H9 (cell line): ENCODE measurements around the gene KIAA0753. TPM values are rescaled to one million over a fixed set of nuclear protein-coding genes. Genes with fewer than 3 reads are reported as not detected.

Experiments used
- DNase-seq: peaks from one replicate; pipeline ENCODE4 v3.0.0-alpha.2; 2017
- H2AFZ ChIP-seq: one replicate; pipeline ENCODE4 v1.6.1; 2013; ENCODE audit warnings: mild to moderate bottlenecking, low read length, control low read depth, moderate library complexity
- H2AK5ac ChIP-seq: 2 replicates; pipeline ENCODE4 v1.6.1; 2013; ENCODE audit warnings: low read length, control low read depth, mixed read lengths; ENCODE audit not compliant: insufficient read length
- H2BK120ac ChIP-seq: one replicate; pipeline ENCODE4 v1.6.1; 2013; ENCODE audit warnings: low read depth, mild to moderate bottlenecking, low read length, control low read depth, inconsistent platforms; ENCODE audit not compliant: poor library complexity, severe bottlenecking
- H2BK12ac ChIP-seq: 2 replicates; pipeline ENCODE4 v1.6.1; 2013; ENCODE audit warnings: low read length, control low read depth, mixed read lengths, low read depth; ENCODE audit not compliant: insufficient read length
- H2BK15ac ChIP-seq: 2 replicates; pipeline ENCODE4 v1.6.1; 2013; ENCODE audit warnings: low read depth, low read length, control low read depth
- H2BK20ac ChIP-seq: one replicate; pipeline ENCODE4 v1.6.1; 2013; ENCODE audit warnings: low read depth, mild to moderate bottlenecking, low read length, control low read depth, inconsistent platforms; ENCODE audit not compliant: poor library complexity, severe bottlenecking
- H2BK5ac ChIP-seq: 2 replicates; pipeline ENCODE4 v1.6.1; 2013; ENCODE audit warnings: low read length, control low read depth, mixed read lengths; ENCODE audit not compliant: insufficient read length
- H3K14ac ChIP-seq: 2 replicates; pipeline ENCODE4 v1.6.1; 2013; ENCODE audit warnings: low read length, control low read depth; ENCODE audit not compliant: insufficient read depth
- H3K18ac ChIP-seq: 2 replicates; pipeline ENCODE4 v1.6.1; 2013; ENCODE audit warnings: low read depth, mild to moderate bottlenecking, mixed read lengths, low read length, control low read depth; ENCODE audit not compliant: insufficient read length
- H3K23ac ChIP-seq: 2 replicates; pipeline ENCODE4 v1.6.1; 2013; ENCODE audit warnings: low read length, control low read depth, mixed read lengths, low read depth; ENCODE audit not compliant: insufficient read length
- H3K23me2 ChIP-seq: 2 replicates; pipeline ENCODE4 v1.6.1; 2013; ENCODE audit warnings: low read depth, mild to moderate bottlenecking, mixed read lengths, low read length, control low read depth; ENCODE audit not compliant: insufficient read length, poor library complexity, severe bottlenecking
- H3K27ac ChIP-seq: 2 replicates; pipeline ENCODE4 v1.5.1; 2013; ENCODE audit warnings: low read length, control low read depth, mixed read lengths, low read depth; ENCODE audit not compliant: insufficient read length
- H3K27me3 ChIP-seq: 2 replicates; pipeline ENCODE4 v1.6.1; 2013; ENCODE audit warnings: low read length, control low read depth, inconsistent platforms; ENCODE audit not compliant: insufficient read depth
- H3K4ac ChIP-seq: 2 replicates; pipeline ENCODE4 v1.6.1; 2013; ENCODE audit warnings: low read depth, mild to moderate bottlenecking, control low read depth, inconsistent platforms, low read length, moderate library complexity
- H3K4me1 ChIP-seq: 2 replicates; pipeline ENCODE4 v1.6.1; 2013; ENCODE audit warnings: low read length, control low read depth, inconsistent platforms; ENCODE audit not compliant: insufficient read depth
- H3K4me2 ChIP-seq: 2 replicates; pipeline ENCODE4 v1.6.1; 2013; ENCODE audit warnings: low read length, control low read depth, mixed read lengths; ENCODE audit not compliant: insufficient read length, insufficient read depth
- H3K56ac ChIP-seq: 2 replicates; pipeline ENCODE4 v1.6.1; 2013; ENCODE audit warnings: low read depth, mild to moderate bottlenecking, mixed read lengths, low read length, control low read depth; ENCODE audit not compliant: insufficient read length
- H3K79me1 ChIP-seq: 2 replicates; pipeline ENCODE4 v1.6.1; 2013; ENCODE audit warnings: low read depth, mild to moderate bottlenecking, moderate library complexity, low read length, control low read depth, inconsistent platforms; ENCODE audit not compliant: insufficient read depth, poor library complexity, severe bottlenecking
- H3K79me2 ChIP-seq: 2 replicates; pipeline ENCODE4 v1.6.1; 2013; ENCODE audit warnings: low read length, control low read depth, inconsistent platforms; ENCODE audit not compliant: insufficient read depth
- H3K9ac ChIP-seq: 2 replicates; pipeline ENCODE4 v1.6.1; 2013; ENCODE audit warnings: low read length, control low read depth, mixed read lengths; ENCODE audit not compliant: insufficient read length; ENCODE audit errors: extremely low read depth
- H3K9me3 ChIP-seq: one replicate; pipeline ENCODE4 v1.6.1; 2013; ENCODE audit warnings: low read depth, low read length, inconsistent platforms; ENCODE audit not compliant: control insufficient read depth
- H3T11ph ChIP-seq: one replicate; pipeline ENCODE4 v1.6.1; 2013; ENCODE audit warnings: mild to moderate bottlenecking, low read length, control low read depth, inconsistent platforms
- H4K20me1 ChIP-seq: one replicate; pipeline ENCODE4 v1.6.1; 2013; ENCODE audit not compliant: control insufficient read depth, insufficient read length, insufficient read depth
- H4K5ac ChIP-seq: 2 replicates; pipeline ENCODE4 v1.6.1; 2013; ENCODE audit warnings: low read depth, mild to moderate bottlenecking, mixed read lengths, low read length, control low read depth; ENCODE audit not compliant: insufficient read length
- H4K8ac ChIP-seq: replicated peaks from 2 replicates; pipeline ENCODE4 v1.6.1; 2013; ENCODE audit warnings: low read length, control low read depth, mixed read lengths, low read depth; ENCODE audit not compliant: insufficient read length
- H4K91ac ChIP-seq: 2 replicates; pipeline ENCODE4 v1.6.1; 2013; ENCODE audit warnings: low read depth, mild to moderate bottlenecking, moderate library complexity, mixed read lengths, low read length, control low read depth; ENCODE audit not compliant: insufficient read length
- H3K27ac Mint-ChIP-seq, 3 experiments: 2 replicates in 2 of 3; 3 replicates in 1 of 3; pipeline ENCODE4 v1.8.0; 2020 to 2021; ENCODE audit warnings: mixed read lengths in 3 of 3, mild to moderate bottlenecking in 1 of 3, moderate library complexity in 1 of 3
- H3K27me3 Mint-ChIP-seq: 2 replicates; pipeline ENCODE4 v1.8.0; 2021; ENCODE audit warnings: low read depth, mild to moderate bottlenecking, moderate library complexity, mixed read lengths
- H3K36me3 Mint-ChIP-seq, 3 experiments: 2 replicates in 2 of 3; 3 replicates in 1 of 3; pipeline ENCODE4 v1.8.0; 2020 to 2021; ENCODE audit warnings: low read depth in 3 of 3, mixed read lengths in 3 of 3; ENCODE audit not compliant: insufficient read depth in 1 of 3
- H3K4me1 Mint-ChIP-seq, 2 experiments: 2 replicates each; pipeline ENCODE4 v1.8.0; 2020; ENCODE audit warnings: mixed read lengths in 2 of 2
- H3K4me3 Mint-ChIP-seq, 2 experiments: 2 replicates in 1 of 2; 3 replicates in 1 of 2; pipeline ENCODE4 v1.8.0; 2020 to 2021; ENCODE audit warnings: mild to moderate bottlenecking in 2 of 2, mixed read lengths in 2 of 2, moderate library complexity in 1 of 2
- H3K9me3 Mint-ChIP-seq, 2 experiments: 2 replicates in 1 of 2; 3 replicates in 1 of 2; pipeline ENCODE4 v1.8.0; 2020; ENCODE audit warnings: mild to moderate bottlenecking in 2 of 2, mixed read lengths in 2 of 2, moderate library complexity in 1 of 2
- CTCF ChIP-seq: fragments of 200-600 bp; sonication (generic); conservative IDR thresholded peaks from 3 replicates; pipeline ENCODE4 v1.8.0; 2021; ENCODE audit warnings: antibody characterized with exemption, mild to moderate bottlenecking
- WGBS: extraction: QIAGEN DNeasy Blood & Tissue Kit; methylation state at CpG from one replicate; pipeline ENCODE4 v1.1.7; 2013; ENCODE audit warnings: missing lambda C conversion rate, low lambda C conversion rate, mixed read lengths; ENCODE audit not compliant: insufficient read length; ENCODE audit errors: extremely low coverage; 5-methylcytosine and 5-hydroxymethylcytosine counted together
- total RNA-seq: library from RNA; stranded (reverse); gene quantifications from 2 replicates; pipeline ENCODE4 v1.2.1, GENCODE V29; 2021

The KIAA0753 gene
- total RNA-seq, 1 experiment from 2014 or later = 37.2 TPM

GRCh38 chr17:6567528-6568183 is 72.9 kb downstream of the KIAA0753 start:
- Histone ChIP-seq H3K9me3 (no peaks in the 10 kb centered on the region), H2AFZ (no peak overlapping the region), H2BK20ac (no peak overlapping the region), H2BK15ac (no peak overlapping the region), H4K5ac (no peak overlapping the region), H3K4me2 (no peak overlapping the region), H3K27me3 (no peaks in the 10 kb centered on the region), H3K9ac (no peak overlapping the region), H4K91ac (no peak overlapping the region), H4K8ac (no peak overlapping the region), H2BK120ac (no peak overlapping the region), H2BK5ac (no peak overlapping the region), H3K4ac (no peak overlapping the region), H3K23ac (no peak overlapping the region), H4K20me1 (no peaks in the 10 kb centered on the region), H3K18ac (no peak overlapping the region), H3K23me2 (no peaks in the 10 kb centered on the region), H3T11ph (no peak overlapping the region), H3K79me2 (no peaks in the 10 kb centered on the region), H3K56ac (no peak overlapping the region), H2AK5ac (no peak overlapping the region), H2BK12ac (no peak overlapping the region), H3K27ac (no peak overlapping the region), H3K4me1 (no peaks in the 10 kb centered on the region; the same call in 1 of the 2 replicates), H3K14ac (no peak overlapping the region), H3K79me1 (no peaks in the 10 kb centered on the region)
- Mint-ChIP-seq H3K9me3 (no peaks in the 10 kb centered on the region; a peak in 1 of 5 replicates), H3K27ac (peak overlapping the region in 2 of 3 experiments; percentile 36 to 69; a peak in 5 of 7 replicates), H3K4me3 (no peak overlapping the region), H3K36me3 (no peaks in the 10 kb centered on the region; a peak in 1 of 7 replicates), H3K4me1 (peaks cover 17 to 34% of the 10 kb centered on the region in 2 experiments), H3K27me3 (no peaks in the 10 kb centered on the region; the same call in 1 of the 2 replicates)
- DNase-seq = peak; percentile 64
- TF ChIP-seq CTCF = no peak
- no CpG with 5 or more reads among the region's 15 CpGs for WGBS
